Hippocampal formation (tissue), 2 donors: ENCODE data around the gene PHF20.
"Not testable (repeated sequence)": the region's sequence is repeated elsewhere in the genome, so short reads cannot be mapped to it uniquely, and the experiment has no call there.

Experiments
- DNase-seq, 2 donors: peaks; one replicate each; lab custom pipeline; 2025; lab: John Stamatoyannopoulos, UW

The PHF20 gene

GRCh38 chr20:35885212-35885611 is 113.4 kb downstream of the PHF20 start:
- no peak for DNase-seq

- DNase-seq, result no peak
These were observed 114.7 kb downstream of the PHF20 start for GRCh38 chr20:35886537-35886936.

DNA sequence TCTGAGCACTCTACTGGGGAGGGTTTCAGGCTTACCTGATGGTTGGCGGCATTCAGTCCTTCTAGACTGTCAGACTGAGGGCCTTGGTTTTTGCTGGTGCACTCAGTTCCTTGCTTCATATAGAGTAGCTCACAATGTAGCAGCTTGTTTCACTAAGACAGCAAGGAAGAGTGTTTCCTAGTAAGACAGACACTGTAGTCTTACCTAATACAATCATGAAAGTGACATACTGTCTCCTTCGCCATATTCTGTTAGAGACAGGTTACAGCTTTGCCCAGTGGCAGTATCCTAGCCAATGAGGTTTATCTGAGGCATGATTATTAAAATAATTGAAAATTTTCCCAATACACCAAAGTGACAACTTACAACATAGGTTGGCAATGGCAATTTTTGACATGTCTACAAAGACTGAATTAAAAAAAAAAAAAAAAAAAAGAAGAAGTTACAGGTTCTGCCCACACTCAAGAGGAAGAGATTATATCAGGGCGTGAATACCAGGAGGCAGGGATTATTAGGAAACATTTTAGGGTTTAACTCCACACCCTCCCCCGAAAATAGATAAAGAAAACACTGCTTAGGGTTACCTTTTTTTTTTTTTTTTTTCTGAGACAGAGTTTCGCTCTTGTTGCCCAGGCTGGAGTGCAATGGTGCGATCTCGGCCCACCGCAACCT is 115.7 kb downstream of the PHF20 start:
- DNase-seq, result no peak

GRCh38 chr20:35888657-35889056 is 116.8 kb downstream of the PHF20 start:
- DNase-seq, result no peak

GRCh38 chr20:35891375-35891774 is 119.6 kb downstream of the PHF20 start:
- no peak for DNase-seq

GRCh38 chr20:35892871-35893270 is 121.1 kb downstream of the PHF20 start:
- DNase-seq, result no peak

GRCh38 chr20:35893942-35894341 is 122.1 kb downstream of the PHF20 start:
- DNase-seq, result no peak

GRCh38 chr20:35895516-35895915 is 123.7 kb downstream of the PHF20 start:
- not testable (repeated sequence) for DNase-seq

- DNase-seq, result no peak
These were observed 127.2 kb downstream of the PHF20 start for GRCh38 chr20:35899064-35899463.

DNA sequence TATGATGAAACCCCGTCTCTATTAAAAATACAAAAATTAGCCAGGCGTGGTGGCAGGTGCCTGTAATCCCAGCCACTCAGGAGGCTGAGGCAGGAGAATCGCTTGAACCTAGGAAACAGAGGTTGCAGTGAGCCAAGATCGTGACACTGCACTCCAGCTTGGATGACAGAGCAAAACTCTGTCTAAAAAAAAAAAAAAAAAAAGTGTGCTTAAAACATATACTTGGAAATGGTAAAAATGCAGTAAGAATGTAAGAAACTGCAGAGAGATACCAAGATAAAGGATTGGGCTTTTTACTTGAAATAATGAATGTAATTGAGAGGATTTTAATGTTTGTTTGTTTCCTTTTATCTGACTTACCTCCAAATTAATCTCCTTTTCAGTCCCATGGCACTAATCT is 129.4 kb downstream of the PHF20 start:
- not testable (repeated sequence) for DNase-seq

DNA sequence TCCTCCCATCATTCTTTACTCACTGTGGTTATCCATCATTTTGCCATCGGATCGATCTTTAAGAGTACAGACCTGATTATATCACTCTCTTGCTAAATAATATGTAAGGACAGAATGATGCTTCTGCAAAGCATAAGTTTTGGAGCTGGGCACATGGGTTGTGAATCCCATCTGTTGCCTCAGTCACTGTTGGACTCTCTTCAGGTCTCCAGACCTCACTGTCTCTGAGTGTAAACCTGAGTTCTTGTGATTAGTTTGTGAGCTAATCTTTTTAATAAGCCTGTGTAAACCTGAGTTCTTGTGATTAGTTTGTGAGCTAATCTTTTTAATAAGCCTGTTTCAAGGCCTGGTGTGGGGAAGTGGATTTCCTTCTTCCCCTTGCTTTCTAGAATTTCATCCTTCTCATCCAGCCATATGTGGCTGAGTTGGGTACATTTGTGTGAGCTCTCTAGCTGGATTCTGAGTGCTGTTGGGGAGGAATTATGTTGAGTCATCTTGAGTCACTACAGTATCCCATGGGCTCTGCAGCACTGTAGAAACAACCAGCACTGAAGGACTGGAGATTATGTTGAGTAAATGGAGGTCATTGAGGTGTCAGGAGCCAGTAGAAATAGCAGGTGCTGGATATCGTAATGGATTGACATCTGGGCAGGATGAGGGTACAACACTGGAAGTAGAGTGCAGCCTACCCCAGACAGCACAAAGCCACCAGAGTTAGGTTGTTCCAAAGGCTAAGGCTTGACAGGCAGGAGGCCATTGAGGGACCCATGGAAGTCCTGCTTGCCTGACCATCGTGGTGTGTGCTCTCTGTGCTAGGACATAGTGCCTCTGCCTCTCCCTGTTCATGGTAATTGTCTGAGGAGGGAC is 130.1 kb downstream of the PHF20 start:
- no peak for DNase-seq

- no peak for DNase-seq
These were observed 130.7 kb downstream of the PHF20 start for GRCh38 chr20:35902545-35902941.

DNA sequence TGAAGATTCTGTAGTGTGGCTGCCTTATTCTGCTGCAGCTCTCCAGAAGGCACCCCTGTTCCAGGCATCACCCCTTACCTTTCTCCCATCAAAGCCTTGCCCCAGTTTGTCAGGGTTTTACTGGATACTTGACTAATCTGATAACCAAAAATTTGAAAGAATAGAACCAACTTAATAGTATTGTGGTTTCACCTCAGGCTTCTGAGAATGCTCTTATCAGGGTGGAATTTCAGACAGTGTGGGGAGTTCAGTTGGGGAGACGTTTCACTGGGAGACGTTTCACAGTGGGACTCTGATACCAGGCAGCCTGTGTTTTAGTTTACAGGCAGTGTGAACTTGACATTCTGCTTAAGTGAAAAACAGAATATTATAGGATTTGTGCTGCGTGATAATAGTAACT is 132.0 kb downstream of the PHF20 start:
- DNase-seq, result no peak

DNA sequence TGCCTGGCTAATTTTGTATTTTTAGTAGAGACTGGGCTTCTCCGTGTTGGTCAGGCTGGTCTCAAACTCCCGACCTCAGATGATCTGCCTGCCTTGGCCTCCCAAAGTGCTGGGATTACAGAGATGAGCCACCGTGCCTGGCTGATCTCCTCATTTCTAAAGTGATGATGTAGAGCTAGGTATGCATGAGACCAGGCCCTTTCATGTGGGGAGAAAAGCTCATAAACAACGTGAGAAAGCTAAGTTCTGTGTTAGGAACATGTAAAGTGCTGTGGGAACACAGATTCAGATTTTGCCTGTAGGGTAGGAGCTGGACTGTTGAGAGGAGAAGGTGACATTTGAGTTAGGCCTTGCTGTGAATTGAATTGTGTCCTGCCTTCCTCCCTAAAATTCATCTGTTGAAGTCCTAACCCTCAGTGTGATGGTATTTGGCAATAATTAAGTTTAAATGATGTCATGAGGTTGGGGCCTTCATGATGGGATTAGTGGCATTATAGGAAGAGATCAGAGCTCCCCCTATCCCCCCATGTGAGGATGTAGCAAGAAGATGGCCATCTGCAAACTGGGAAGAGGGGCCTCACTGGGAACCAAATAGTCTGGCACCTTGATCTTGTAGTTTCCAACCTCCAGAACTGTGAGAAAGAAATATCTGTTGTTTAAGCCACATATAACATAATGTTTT is 133.3 kb downstream of the PHF20 start:
- no peak for DNase-seq

GRCh38 chr20:35907017-35907701 is 135.3 kb downstream of the PHF20 start:
- DNase-seq, result no peak

DNA sequence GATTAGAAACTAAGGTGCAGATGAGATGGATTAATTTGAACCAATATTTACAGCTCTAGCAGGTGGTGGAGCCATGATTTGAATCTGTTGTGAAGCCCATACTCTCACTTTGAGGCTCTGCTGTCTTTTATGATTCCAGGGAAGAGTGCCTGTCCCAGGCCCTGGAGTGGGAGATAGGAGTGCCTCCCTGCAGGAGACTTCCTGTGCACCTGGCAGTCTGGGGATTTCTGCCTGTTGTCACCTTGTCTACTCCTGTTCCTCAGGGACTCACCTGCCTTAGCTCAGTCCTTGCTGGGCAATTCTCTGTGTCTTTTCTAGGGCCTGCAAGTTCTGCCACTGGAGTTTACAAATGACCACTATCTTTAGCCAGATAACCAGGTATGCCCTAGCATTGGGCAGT is 136.2 kb downstream of the PHF20 start:
- no peak for DNase-seq

DNA sequence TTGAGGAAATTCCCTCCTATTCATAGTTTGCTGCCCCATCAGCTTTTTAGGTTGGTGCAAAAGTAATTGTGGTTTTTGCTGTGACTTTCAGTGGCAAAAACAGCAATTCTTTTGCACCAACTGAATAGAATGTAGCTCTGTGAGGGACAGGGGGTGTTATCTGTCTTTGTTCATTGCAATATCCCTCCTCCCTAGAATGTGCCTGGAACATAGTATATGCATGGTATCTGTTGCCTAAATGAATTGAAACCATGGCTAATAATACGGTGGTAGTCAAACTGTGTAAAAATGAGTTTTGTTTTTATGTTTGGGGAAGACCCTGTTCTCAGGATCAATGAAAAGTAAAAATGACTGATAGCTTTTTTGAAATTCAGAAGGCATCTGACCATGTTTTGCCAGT is 137.4 kb downstream of the PHF20 start:
- no peak for DNase-seq

DNA sequence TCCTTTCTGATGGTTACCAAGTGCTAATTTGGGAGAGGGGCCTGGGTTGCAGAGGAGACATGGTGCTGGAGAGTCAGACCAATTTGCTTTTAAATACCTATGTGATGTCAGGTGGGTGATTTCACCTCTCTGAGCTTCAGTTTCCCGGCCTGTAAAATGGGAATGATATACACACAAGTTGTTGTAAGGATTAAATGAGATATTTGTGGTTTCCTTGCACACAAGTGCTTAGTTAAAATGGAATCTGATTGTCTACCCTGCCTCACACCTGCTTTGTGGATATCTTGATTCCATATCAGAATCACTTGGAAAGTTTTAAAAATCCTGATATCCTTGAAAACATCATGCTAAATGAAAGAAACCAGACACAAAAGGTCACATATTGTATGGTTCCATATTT is 138.0 kb downstream of the PHF20 start:
- DNase-seq, result no peak

DNA sequence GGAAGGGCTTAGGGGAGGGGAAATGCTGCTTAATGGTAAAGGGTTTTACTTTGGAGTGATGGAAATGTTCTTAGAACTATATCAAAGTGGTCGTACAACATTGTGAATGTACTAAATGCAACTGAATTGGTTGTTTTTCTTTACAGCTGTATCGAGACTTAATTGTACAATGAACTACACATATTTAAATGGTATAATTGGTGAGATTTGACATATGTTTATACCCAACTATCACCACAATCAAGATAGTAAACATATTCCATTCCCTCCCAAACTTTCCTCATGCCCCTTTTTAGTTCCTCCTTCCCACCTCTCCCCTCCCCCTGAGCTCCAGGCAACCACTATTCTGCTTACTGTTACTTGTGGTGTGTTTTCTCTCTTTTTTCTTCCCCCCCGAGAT is 138.4 kb downstream of the PHF20 start:
- no peak for DNase-seq

GRCh38 chr20:35912881-35913280 is 141.1 kb downstream of the PHF20 start:
- no peak for DNase-seq

GRCh38 chr20:35917077-35917476 is 145.3 kb downstream of the PHF20 start:
- no peak for DNase-seq

- no peak for DNase-seq
These were observed 146.2 kb downstream of the PHF20 start for GRCh38 chr20:35918021-35918420.
